Lower leg skin (tissue), 4 donors: Measurements from ENCODE around the gene EMC9. TPM values are rescaled to one million over a fixed set of nuclear protein-coding genes. Genes with fewer than 3 reads are reported as not detected.

Source experiments
- DNase-seq, 2 donors: peaks; one replicate each; pipeline ENCODE4 v3.0.0-alpha.2; 2019; ENCODE audit warnings: low spot score in 2 of 2
- H3K4me3 ChIP-seq: fragments of 200-600 bp; sonication (generic); 2 replicates; pipeline ENCODE4 v1.5.1; 2017; ENCODE audit warnings: mild to moderate bottlenecking, low read depth; ENCODE audit not compliant: poor library complexity, severe bottlenecking
- CTCF ChIP-seq, 3 donors: fragments of 450-650 bp; IDR thresholded peaks; one replicate each; pipeline ENCODE4 v1.5.1; 2016; ENCODE audit warnings: antibody characterized with exemption in 3 of 3, mild to moderate bottlenecking in 3 of 3, moderate library complexity in 2 of 3
- POLR2A ChIP-seq, 2 donors: fragments of 450-650 bp; IDR thresholded peaks; one replicate each; pipeline ENCODE4 v1.6.1; 2016 to 2017; ENCODE audit warnings: antibody characterized with exemption in 2 of 2, mild to moderate bottlenecking in 1 of 2, moderate library complexity in 1 of 2
- WGBS, 2 donors: methylation state at CpG; one replicate each; pipeline ENCODE4 v1.1.5; 2018; 5-methylcytosine and 5-hydroxymethylcytosine counted together
- intact Hi-C: fragments of 100-400 bp; cut with DNase I; formaldehyde crosslinking; loops from one replicate; pipeline ENCODE4 v1.15.0; 2023; ENCODE audit warnings: low total_unique reads
- total RNA-seq, 4 donors: library from RNA; depleted of rRNA; stranded (reverse); fragments of >200 nt; gene quantifications; one replicate each; pipeline ENCODE4 v1.1.0, GENCODE V29; 2016

Gene EMC9
- total RNA-seq, 4 donors from 2014 or later, result 13.3 to 21.8 (median 20.6) TPM

- no peak for TF ChIP-seq CTCF (IDR thresholded peaks at IDR 0.05)
- no peak for TF ChIP-seq POLR2A (IDR thresholded peaks at IDR 0.05)
- intact Hi-C loops, result no loop called here
- no peak within 1 kb of the TSS for H3K4me3 ChIP-seq
- 83 to 93% methylated on average over 5 of the region's 5 CpGs for WGBS, 2 donors
- no peak for DNase-seq
Measured at GRCh38 chr14:24130380-24130716, 11.0 kb downstream of the EMC9 start, which contains the start of gene FITM1. Gene FITM1 (plus strand): TSS chr14:24130659. CDS start chr14:24131564, 905 bp downstream.

- intact Hi-C loops, result no loop called here
- no peak overlapping the region for H3K4me3 ChIP-seq
- WGBS, 2 donors, result 92 to 96% methylated on average over 8 of the region's 8 CpGs
- DNase-seq, result no peak
- TF ChIP-seq POLR2A (IDR thresholded peaks at IDR 0.05) (no peak), CTCF (IDR thresholded peaks at IDR 0.05) (no peak)
Measured at GRCh38 chr14:24129410-24129998, 11.9 kb downstream of the EMC9 start.

- WGBS, 2 donors, result 84 to 91% methylated on average over 2 of the region's 2 CpGs
- intact Hi-C loops, result no loop called here
- TF ChIP-seq CTCF (IDR thresholded peaks at IDR 0.05) (no peak), POLR2A (IDR thresholded peaks at IDR 0.05) (no peak)
Measured at GRCh38 chr14:24127673-24128072, 13.7 kb downstream of the EMC9 start.

GRCh38 chr14:24126939-24127338 is 14.5 kb downstream of the EMC9 start:
- no peak for TF ChIP-seq CTCF (IDR thresholded peaks at IDR 0.05)
- no peak for TF ChIP-seq POLR2A (IDR thresholded peaks at IDR 0.05)
- no peak for DNase-seq
- H3K4me3 ChIP-seq, result no peak overlapping the region
- intact Hi-C loops, result no loop called here

More at GRCh38 chr14:24127673-24128072, 13.7 kb downstream of the EMC9 start:
- DNase-seq, result no peak
- H3K4me3 ChIP-seq, result no peak overlapping the region

GRCh38 chr14:24123424-24124417 is 17.7 kb downstream of the EMC9 start:
- DNase-seq, result no peak
- 70 to 82% methylated on average over 9 of the region's 9 CpGs for WGBS, 2 donors
- no peak overlapping the region for H3K4me3 ChIP-seq
- TF ChIP-seq CTCF (IDR thresholded peaks at IDR 0.05) (no peak), POLR2A (IDR thresholded peaks at IDR 0.05) (no peak)
- intact Hi-C loops, result no loop called here
